NCI-H2107 treated with DMSO at 0.1 percent for 48 hours (cell line): ENCODE results near the gene FAM72C.
"Not testable (repeated sequence)": the region's sequence is repeated elsewhere in the genome, so short reads cannot be mapped to it uniquely, and the experiment has no call there.

Experiments
- DNase-seq: peaks from one replicate; lab custom pipeline; 2025; ENCODE audit not compliant: unreplicated experiment; lab: John Stamatoyannopoulos, UW

Gene FAM72C

DNA sequence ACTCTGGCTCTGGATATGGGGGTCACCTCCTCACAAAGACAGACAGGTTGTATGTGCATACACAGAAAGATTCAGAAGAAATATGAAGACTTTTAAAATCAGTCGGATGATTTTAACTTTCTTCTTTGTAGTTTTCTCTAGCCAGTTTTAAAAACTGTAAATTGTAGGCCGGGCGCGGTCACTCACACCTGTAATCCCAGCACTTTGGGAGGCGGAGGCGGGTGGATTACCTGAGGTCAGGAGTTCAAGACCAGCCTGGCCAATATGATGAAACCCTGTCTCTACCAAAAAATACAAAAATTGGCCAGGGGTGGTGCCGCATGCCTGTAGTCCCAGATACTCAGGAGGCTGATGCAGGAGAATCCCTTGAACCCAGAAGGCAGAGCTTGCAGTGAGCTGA is 58.1 kb downstream of the FAM72C start:
- DNase-seq: not testable (repeated sequence)
